ENCODE measurements around the gene MINDY4. TPM values are rescaled to one million over a fixed set of nuclear protein-coding genes. Genes with fewer than 3 reads are reported as not detected.
A peak's percentile ranks its signal among the peaks of the same experiment; 100 is the strongest.

MINDY4 gene
- total RNA-seq, 1 experiment from 2014 or later = 3.0 TPM

DNA sequence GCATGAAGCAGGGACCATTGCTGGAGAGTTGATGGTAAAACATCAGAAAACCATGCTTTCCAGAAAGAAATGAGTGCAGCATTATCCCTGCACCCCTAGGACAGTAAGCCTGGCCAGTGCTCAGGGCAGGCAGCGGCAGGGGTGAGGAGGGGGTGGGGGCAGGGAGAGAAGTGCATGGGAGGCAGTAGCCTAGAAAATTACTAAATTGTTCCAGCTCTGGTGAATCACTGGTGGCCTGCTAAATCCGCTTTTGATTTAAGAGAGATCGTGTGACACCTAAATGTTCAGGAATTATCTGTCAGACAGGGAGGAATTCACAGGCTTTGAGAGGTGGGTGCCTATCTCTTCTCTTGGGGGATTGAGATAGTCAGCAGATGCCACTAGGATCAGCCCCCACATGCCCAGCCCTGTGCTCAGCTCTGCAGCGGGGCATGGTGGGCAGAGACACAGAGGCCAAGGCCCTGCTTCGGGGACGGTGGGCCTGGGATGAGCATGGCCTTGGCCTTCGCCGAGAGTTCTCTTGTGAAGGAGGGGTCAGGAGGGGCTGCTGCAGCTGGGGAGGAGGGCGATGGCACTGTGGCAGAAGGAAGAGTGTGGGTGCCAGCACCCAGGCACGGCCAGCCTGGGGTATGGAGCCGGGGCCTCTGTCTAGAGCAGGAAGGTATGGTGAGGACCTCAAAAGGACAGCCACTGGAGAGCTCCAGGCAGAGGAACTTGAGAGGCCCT, 135.5 kb downstream of the MINDY4 start:
- Histone ChIP-seq H3K9ac (ENCODE audit: low read length) (no peak overlapping the region), H3K36me3 (ENCODE audit: low read depth, low read length) (no peaks in the 10 kb centered on the region), H3K4me3 (ENCODE audit: low read length) (no peak overlapping the region), H3K9me3 (ENCODE audit: low read length) (no peaks in the 10 kb centered on the region), H3K79me2 (ENCODE audit: low read length) (no peaks in the 10 kb centered on the region), H3F3A (ENCODE audit: low read length, unreplicated experiment) (no peaks in the 10 kb centered on the region), H3K4me2 (ENCODE audit: low read length) (no peak overlapping the region), H2AFZ (ENCODE audit: low read length) (no peak overlapping the region), H3K27ac (ENCODE audit: low read length) (no peak overlapping the region), H3K4me1 (ENCODE audit: insufficient read depth, low read length) (peaks cover 10% of the 10 kb centered on the region), H4K20me1 (ENCODE audit: low read length) (no peaks in the 10 kb centered on the region), H3K27me3 (ENCODE audit: low read length) (no peaks in the 10 kb centered on the region), H3K9me2 (replicated peaks; ENCODE audit: low read length) (no peaks in the 10 kb centered on the region)
- TF ChIP-seq EZH2 (IDR thresholded peaks at IDR 0.05; ENCODE audit: low read length, unreplicated experiment) (no peak), EZH2phosphoT487 (IDR thresholded peaks at IDR 0.05; ENCODE audit: borderline replicate concordance, low read length) (no peak)
- TF ChIP-seq, protein P1, sequence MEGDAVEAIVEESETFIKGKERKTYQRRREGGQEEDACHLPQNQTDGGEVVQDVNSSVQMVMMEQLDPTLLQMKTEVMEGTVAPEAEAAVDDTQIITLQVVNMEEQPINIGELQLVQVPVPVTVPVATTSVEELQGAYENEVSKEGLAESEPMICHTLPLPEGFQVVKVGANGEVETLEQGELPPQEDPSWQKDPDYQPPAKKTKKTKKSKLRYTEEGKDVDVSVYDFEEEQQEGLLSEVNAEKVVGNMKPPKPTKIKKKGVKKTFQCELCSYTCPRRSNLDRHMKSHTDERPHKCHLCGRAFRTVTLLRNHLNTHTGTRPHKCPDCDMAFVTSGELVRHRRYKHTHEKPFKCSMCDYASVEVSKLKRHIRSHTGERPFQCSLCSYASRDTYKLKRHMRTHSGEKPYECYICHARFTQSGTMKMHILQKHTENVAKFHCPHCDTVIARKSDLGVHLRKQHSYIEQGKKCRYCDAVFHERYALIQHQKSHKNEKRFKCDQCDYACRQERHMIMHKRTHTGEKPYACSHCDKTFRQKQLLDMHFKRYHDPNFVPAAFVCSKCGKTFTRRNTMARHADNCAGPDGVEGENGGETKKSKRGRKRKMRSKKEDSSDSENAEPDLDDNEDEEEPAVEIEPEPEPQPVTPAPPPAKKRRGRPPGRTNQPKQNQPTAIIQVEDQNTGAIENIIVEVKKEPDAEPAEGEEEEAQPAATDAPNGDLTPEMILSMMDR (conservative IDR thresholded peaks at IDR 0.05; ENCODE audit: low read depth, low read length) = no peak
- no TSS peak for BruUV-seq (replicated peaks)
- DNase-seq = peak; percentile 21
- no peak for ATAC-seq
- CTCF ChIA-PET = no interaction called here
- intact Hi-C loops (cut with micrococcal nuclease) = no loop called here
- POLR2A ChIA-PET (ENCODE audit: unreplicated experiment) = no interaction called here

GRCh38 chr7:30907527-30908267, 136.5 kb downstream of the MINDY4 start:
- intact Hi-C loops (cut with micrococcal nuclease) = no loop called here
- H3K9ac ChIP-seq (ENCODE audit: low read length) = no peak overlapping the region

More at GRCh38 chr7:30907527-30908267, 136.5 kb downstream of the MINDY4 start:
- no peaks in the 10 kb centered on the region for H3K27me3 ChIP-seq (ENCODE audit: low read length)
- H3K27ac ChIP-seq (ENCODE audit: low read length) = no peak overlapping the region
- no peak overlapping the region for H2AFZ ChIP-seq (ENCODE audit: low read length)
- no peaks in the 10 kb centered on the region for H3K9me3 ChIP-seq (ENCODE audit: low read length)
- H3K79me2 ChIP-seq (ENCODE audit: low read length) = no peaks in the 10 kb centered on the region
- TF ChIP-seq, protein P1 (conservative IDR thresholded peaks at IDR 0.05; ENCODE audit: low read depth, low read length) = no peak
- no peak for TF ChIP-seq EZH2 (IDR thresholded peaks at IDR 0.05; ENCODE audit: low read length, unreplicated experiment)
- no peak for TF ChIP-seq EZH2phosphoT487 (IDR thresholded peaks at IDR 0.05; ENCODE audit: borderline replicate concordance, low read length)
- no peaks in the 10 kb centered on the region for H4K20me1 ChIP-seq (ENCODE audit: low read length)
- no peaks in the 10 kb centered on the region for H3K36me3 ChIP-seq (ENCODE audit: low read depth, low read length)
- no peak overlapping the region for H3K4me2 ChIP-seq (ENCODE audit: low read length)
- DNase-seq (no peak), ATAC-seq (no peak)
- ChIA-PET CTCF (no interaction called here), POLR2A (ENCODE audit: unreplicated experiment) (no interaction called here)
- no peaks in the 10 kb centered on the region for H3F3A ChIP-seq (ENCODE audit: low read length, unreplicated experiment)
- peaks cover 10% of the 10 kb centered on the region for H3K4me1 ChIP-seq (ENCODE audit: insufficient read depth, low read length)
- H3K4me3 ChIP-seq (ENCODE audit: low read length) = no peak overlapping the region
- no TSS peak for BruUV-seq (replicated peaks)
- H3K9me2 ChIP-seq (replicated peaks; ENCODE audit: low read length) = no peaks in the 10 kb centered on the region

Measured in PC-3 (cell line).